Measurements from ENCODE around the gene CDH10.

Gene CDH10

DNA sequence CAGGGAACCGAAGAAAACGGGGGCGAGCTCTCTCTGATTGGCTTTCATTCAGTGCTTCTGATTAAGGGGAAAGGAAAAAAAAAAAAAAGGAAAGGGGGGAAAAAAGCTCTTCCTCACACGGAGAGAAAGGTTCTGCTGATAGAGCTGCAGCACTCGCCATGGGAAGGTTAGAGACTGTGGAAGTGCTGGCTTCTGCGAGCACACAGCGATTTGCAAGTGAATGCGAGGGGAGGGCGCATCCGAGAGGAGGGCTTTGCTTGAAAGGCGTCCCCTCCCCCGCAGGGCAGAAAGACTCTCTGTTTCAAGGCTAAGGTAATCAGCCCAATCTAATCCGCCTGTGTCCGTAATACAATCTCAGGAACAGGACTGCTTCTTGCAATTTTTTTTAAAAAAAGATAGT is at the start of gene CDH10:
CDH10 (minus strand) TSS at position 218 of the 400 bp plus-strand sequence. CDS start 51,488 bp downstream, outside the sequence.
- DNase-seq (ENCODE audit: low read depth in 2 of 2): no peak

DNA sequence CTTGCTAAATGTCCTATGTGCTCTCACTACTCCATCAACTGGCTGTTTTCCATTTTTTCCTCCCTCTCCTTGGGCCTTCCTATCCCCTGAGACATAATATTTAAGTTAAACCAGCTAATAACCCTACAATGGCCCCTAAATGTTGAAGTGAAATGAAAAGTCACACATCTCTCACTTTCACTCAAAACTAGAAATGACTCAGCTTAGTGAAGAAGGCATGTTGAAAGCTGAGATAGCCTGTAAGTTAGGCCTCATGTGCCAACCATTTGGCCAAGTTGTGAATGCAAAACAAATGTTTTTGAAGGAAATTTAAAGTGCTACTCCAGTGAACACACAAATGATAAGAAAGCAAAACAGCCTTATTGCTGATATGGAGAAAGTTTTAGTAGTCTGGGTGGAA is 48.8 kb upstream of the CDH10 start:
- no peak for DNase-seq (ENCODE audit: low read depth in 2 of 2)

- DNase-seq (ENCODE audit: low read depth in 2 of 2): no peak
Observed at GRCh38 chr5:24691074-24691473, 46.3 kb upstream of the CDH10 start.

DNA sequence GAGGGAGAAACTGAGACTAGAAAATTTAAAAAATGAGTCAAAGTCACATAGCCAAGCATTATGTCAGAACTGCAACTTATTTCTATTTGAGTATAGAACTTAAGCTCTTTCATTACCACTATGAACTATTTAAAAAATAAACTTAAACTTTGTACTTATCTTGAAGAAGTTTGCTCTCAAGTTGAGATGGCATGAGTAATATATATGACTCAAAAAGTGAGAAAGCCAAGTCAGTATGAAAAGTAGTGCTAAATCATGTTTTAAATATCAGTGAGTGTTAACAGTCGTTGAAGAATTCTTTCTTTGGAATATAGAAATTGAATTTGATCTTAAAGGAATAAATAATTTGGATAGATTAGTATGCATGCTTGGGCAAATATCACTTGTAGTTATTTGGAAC is 36.3 kb upstream of the CDH10 start:
- DNase-seq (ENCODE audit: low read depth in 2 of 2): no peak

DNA sequence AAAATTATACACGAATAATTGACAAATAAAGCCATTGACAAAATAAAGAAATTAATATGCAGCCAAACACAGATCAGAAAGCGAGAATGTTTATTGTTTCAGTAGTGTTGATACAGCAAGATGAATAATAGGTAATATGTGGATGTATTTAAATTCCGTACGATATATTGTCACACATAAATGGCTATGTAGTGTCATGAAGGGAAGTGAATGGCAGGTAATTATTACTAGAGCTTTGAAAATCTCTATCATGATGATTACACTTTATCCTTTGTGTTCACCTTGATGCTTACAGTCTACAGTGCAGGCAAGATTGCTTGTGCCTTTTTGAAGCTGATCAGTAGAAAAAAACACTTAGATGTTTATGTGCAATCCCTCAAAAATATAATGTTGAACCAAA is 23.3 kb upstream of the CDH10 start:
- no peak for DNase-seq (ENCODE audit: low read depth in 2 of 2)

DNA sequence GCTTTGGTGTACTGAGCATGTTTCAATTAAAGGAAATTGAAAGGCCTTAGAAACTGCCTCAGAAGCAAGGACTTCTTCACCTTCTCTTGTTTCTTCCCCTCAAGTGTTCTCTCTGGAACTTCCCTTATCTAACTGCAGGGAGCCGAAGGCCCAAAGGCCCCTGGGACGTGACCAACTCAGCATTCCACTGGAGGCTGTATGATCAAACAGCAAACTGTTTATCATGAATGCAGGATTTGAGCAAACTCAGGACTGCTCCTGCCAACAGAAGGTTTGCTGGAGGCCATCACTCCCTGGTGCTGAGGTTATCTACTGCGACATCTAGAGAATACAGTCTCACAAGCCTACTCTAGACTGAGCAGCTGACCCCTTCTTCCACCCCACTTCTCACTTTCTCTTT is 4.8 kb upstream of the CDH10 start:
- no peak for DNase-seq (ENCODE audit: low read depth in 2 of 2)

- DNase-seq (ENCODE audit: low read depth in 2 of 2): no peak
Observed at GRCh38 chr5:24646915-24647314, 2.1 kb upstream of the CDH10 start.

DNA sequence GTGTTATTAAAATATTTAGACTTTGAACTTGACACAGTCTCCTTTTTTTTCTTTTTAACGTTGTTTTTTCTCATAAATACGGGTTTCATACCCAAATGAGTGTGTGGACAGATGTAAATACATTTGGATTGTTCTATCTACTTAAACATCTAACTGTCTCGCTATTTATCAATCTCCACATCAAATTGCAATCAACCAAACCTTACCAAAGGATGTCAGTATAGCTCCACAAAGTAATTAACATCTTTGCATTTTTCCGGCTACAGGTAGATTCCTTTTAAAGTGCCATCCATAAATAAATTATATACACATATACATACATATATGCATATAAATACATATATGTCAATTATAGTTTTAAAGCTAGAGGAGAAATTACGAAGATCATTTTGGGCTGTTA is 705 bp upstream of the CDH10 start:
- DNase-seq (ENCODE audit: low read depth in 2 of 2): no peak

- DNase-seq (ENCODE audit: low read depth in 2 of 2): no peak
Observed at GRCh38 chr5:24643880-24644279, 898 bp downstream of the CDH10 start.

DNA sequence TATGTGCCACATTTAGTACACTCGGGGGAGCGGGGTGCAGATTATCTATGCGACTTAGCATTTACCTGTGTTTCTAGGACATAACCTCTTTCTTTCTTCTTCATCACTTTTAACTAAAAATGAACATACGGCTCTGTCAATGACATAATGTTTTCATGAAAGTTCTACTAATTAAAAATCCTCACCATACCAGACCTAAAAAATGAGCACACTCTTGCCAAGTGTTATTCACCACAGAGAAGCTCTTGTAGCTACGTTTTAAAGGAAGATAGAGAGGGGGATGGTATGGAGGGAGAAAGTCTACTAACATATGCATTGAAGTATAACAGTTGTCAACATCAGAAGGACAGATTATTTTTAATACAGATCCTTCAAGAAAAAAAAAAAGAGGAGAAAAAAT is 1.6 kb downstream of the CDH10 start:
- no peak for DNase-seq (ENCODE audit: low read depth in 2 of 2)

DNA sequence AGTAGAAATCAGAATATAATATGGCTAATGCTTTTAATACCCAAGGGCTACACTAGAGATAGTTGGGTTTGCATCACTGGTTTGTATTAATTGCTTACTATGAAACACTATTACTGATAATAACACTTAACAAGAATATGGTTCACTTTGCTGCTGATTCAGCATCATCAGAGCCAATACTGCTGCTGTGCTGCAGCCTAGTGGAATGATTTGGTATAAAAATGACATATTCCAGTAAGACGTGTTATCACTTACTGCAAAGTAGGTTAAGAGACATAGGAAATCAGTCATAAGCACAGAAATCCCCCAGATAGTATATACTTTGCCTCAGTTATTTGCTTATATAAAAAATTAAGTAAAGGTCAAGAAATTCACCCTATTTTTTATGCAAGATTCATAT is 2.8 kb downstream of the CDH10 start:
- no peak for DNase-seq (ENCODE audit: low read depth in 2 of 2)

DNA sequence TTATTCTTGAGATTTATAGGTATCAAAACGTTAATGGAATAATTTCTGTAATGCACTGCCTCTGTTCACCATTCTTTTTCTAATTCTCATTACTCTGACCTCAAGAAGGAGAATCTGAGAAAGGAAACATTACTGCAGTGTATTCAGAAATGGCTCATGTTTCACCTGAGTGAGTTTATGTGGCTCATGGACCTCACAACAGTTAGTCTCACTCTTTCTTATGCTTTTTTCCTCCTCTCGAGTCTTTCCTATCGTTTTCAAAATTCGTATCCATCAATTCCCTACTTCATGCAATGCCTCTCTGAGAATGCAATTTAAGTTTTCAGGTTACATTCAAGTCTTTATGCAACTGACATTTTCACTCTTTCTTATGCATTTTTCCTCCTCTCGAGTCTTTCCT is 9.6 kb downstream of the CDH10 start:
- DNase-seq (ENCODE audit: low read depth in 2 of 2): no peak

- no peak for DNase-seq (ENCODE audit: low read depth in 2 of 2)
Observed at GRCh38 chr5:24633715-24634325, 11.0 kb downstream of the CDH10 start.

- DNase-seq (ENCODE audit: low read depth in 2 of 2): no peak
Observed at GRCh38 chr5:24632353-24632752, 12.4 kb downstream of the CDH10 start.

GRCh38 chr5:24630918-24631317 is 13.9 kb downstream of the CDH10 start:
- no peak for DNase-seq (ENCODE audit: low read depth in 2 of 2)

- DNase-seq (ENCODE audit: low read depth in 2 of 2): no peak
Observed at GRCh38 chr5:24629798-24630197, 15.0 kb downstream of the CDH10 start.

DNA sequence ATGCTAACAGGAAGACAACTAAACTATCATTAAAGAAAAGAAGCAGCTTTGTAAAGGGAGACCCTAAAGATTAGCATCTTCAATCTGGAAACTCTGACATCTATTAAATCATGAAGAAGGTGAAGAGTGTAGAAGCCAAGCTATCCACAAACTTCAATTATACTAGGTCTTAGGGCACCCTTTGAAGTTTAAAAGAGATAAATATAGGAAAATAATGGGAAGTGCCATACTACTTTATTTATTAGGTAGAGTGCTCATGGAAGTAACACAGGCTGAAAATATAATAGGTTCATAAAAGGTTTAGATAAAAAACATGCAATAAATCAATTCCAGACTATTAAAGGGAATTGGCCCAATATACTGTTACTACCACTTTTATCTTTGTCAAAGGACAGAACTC is 19.9 kb downstream of the CDH10 start:
- no peak for DNase-seq (ENCODE audit: low read depth in 2 of 2)

GRCh38 chr5:24623624-24624023 is 21.2 kb downstream of the CDH10 start:
- no peak for DNase-seq (ENCODE audit: low read depth in 2 of 2)

DNA sequence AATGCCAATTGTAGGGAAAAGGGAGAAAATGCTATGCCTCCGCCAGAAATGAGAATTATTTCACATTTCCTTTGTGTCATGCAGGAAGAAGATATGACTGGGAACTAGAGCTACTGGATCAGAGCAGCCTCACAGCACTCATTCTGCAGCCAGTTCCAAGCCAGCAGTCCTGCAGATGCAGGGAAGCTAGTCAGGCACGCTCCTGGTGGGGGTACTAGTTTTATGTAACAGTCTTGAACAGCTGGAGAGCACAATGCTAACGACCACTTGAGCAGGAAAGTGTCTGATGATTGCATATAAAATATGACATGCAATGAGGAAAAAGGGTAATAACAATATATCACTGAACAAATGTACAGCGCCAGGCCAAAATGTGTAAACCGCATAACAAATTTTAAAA is 21.7 kb downstream of the CDH10 start:
- no peak for DNase-seq (ENCODE audit: low read depth in 2 of 2)

DNA sequence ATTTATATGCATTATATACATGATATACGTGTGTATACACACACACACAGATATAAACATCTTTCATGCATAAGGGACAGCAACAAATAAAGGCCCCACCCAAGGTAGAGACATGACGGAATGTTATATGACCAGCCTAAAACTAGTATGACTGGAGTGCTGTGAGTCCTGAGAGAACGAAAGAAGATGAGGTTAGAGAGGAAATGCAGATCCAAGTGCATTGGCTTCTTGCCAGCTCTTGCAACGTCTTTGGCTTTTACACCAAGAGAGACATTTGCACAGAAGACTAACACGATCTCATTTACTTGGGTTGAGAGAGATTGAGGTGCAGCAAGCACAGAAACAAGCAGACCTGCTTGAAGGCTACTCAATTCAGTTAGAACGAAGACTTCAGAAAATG is 23.0 kb downstream of the CDH10 start:
- DNase-seq (ENCODE audit: low read depth in 2 of 2): no peak

GRCh38 chr5:24616566-24616965 is 28.2 kb downstream of the CDH10 start:
- DNase-seq (ENCODE audit: low read depth in 2 of 2): no peak

DNA sequence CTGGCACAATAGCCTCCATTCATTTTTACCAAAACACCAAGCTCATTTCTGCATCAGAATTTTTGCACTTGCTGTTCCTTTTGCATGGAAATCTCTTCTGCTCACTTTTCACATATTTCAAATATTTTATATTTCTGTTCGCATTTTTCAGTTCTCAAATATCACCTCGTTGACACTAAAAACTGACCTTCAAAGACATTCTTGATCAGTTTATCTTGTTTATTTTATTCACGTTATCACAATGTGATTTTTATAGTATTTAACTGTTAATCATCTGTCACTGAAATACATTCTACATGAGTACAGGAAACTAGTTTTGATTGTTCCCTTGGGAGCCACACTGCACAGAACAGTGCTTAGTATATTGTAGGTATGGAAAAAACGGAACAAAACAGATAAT is 29.6 kb downstream of the CDH10 start:
- DNase-seq (ENCODE audit: low read depth in 2 of 2): no peak

GRCh38 chr5:24609706-24610105 is 35.1 kb downstream of the CDH10 start:
- no peak for DNase-seq (ENCODE audit: low read depth in 2 of 2)

DNA sequence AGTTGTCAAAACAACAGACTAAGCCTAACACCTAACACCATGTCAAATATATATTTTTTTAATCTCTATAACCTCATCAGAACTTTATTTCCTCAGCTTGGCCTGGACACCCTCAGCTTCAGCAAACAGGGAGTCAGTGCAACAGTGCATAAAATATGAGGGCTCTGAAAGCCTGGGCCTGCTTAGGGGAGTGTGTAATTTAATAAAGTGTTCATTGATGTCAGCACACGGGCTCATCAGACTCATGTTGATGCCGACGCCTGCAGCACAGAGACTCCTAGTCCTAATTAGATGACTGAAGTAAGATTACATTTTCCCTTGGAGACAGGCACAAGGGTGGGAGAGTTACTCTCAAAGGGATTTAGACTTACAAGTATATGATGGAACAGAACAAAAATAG is 37.8 kb downstream of the CDH10 start:
- DNase-seq (ENCODE audit: low read depth in 2 of 2): no peak

GRCh38 chr5:24602188-24602587 is 42.6 kb downstream of the CDH10 start:
- DNase-seq (ENCODE audit: low read depth in 2 of 2): no peak

Measured in stimulated activated CD4-positive, alpha-beta T cell treated with anti-CD3 and anti-CD28 coated beads, Interleukin-4, amount 100 ng/mL, for 48 hours (primary cell).